GM18502 (cell line): ENCODE measurements around the gene ERO1B.
"Not testable (repeated sequence)": the region's sequence is repeated elsewhere in the genome, so short reads cannot be mapped to it uniquely, and the experiment has no call there.

Source experiments
- ATAC-seq: cut with Tn5 transposase; IDR thresholded peaks from one replicate; pipeline ENCODE4 v1.9.1; 2021; ENCODE audit warnings: mild to moderate bottlenecking; ENCODE audit not compliant: unreplicated experiment, poor library complexity

Gene ERO1B

DNA sequence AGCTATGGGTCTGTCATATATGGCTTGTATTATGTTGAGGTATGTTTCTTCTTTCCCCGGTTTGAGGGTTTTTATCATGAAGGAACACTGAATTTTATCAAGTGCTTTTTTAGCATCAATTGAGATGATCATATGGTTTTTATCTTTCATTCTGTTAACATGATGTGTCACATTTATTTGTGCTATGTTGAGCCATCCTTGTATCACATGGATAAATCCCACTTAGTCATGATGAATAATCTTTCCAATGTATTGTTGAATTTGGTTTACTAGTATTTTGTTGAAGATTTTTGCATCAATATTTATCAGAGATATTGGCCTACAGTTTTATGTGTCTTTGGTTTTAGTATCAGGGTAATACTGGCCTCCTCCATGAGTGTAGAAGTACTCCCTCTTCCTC lies 77.7 kb downstream of the ERO1B start:
- no peak for ATAC-seq

DNA sequence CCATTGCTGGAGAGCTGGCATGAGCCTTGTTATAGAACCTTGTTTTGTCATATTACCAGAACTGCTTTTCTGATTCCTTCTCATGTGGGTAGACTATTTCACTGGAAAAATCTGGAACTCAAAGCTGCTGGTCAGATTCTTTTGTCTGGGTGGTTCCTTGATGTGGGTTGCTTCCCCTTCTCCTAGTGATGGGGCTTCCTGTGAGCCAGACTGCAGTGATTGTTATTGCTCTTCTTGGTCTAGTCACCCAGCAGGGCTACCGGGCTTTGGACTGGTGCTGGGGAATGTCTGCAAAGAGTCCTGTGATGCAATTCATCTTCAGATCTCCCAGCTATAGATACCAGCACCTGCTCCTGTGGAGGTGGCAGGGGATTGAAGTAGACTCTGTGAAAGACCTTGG lies 80.0 kb downstream of the ERO1B start:
- no peak for ATAC-seq

DNA sequence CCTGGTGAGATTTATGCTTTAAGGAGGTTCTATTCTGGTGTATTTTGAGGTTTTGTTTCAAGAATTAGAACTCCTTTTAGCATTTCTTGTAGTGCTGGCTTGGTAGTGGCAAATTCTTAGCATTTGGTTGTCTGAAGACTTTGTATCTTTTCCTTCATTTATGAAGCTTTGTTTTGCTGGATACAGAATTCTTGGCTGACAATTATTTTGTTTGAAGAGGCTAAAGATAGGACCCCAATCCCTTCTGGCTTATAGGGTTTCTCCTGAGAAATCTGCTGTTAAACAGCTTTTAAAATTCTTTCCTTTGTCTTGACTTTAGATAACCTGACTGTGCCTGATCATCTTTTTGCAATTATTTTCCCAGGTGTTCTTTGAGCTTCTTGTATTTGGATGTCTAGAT lies 80.8 kb downstream of the ERO1B start:
- no peak for ATAC-seq

DNA sequence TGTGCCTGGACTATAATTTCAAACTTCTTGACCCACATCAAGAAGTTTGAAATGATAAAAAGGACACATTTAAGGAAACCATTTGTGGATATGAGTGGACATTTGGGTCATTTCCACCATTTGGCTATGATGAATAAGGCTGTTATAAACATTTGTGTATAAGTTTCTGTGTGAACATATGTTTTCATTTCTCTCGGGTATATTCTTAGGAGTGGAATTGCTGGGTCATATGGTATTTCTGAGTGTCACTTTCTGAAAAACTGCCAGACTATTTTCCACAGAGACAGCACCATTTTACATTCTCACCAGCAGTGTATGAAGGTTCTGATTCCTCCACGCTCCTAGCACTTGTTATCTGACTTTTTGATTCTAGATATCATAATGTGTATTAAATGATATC lies 88.6 kb downstream of the ERO1B start:
- ATAC-seq, result no peak

DNA sequence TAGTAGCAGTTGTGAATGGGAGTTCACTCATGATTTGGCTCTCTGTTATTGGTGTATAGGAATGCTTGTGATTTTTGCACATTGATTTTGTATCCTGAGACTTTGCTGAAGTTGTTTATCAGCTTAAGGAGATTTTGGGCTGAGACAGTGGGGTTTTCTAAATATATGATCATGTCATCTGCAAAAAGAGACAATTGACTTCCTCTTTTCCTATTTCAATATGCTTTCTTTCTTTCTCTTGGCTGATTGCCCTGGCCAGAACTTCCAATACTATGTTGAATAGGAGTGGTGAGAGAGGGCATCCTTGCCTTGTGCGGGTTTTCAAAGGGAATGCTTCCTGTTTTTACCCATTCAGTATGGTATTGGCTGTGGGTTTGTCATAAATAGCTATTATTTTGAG lies 93.7 kb downstream of the ERO1B start:
- ATAC-seq, result not testable (repeated sequence)

DNA sequence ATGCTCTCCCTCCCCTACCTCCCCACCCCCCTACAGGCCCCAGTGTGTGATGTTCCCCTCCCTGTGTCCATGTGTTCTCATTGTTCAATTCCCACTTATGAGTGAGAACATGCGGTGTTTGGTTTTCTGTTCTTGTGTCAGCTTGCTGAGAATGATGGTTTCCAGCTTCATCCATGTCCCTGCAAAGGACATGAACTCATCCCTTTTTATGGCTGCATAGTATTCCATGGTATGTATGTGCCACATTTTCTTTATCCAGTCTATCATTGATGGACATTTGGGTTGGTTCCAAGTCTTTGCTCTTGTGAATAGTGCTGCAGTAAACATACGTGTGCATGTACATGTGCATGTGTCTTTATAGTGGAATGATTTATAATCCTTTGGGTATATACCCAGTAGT lies 95.3 kb downstream of the ERO1B start:
- not testable (repeated sequence) for ATAC-seq

DNA sequence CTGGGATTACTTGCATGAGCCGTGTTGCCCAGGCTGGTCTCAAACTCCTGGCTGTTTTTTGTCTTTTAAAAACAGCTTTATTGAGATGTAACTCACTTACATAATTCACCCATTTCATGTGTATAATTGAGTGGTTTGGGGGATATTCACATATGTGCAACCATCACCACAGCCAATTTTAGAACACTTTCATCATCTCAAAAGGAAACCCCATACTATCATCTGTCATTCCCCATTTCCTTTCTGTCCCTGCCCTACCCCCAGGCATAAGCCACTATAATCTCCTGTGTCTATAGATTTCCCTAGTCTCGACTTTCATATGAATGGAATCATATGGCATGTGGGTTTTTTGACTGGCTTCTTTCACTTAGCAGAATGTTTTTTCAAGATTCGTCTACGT lies 96.1 kb downstream of the ERO1B start:
- no peak for ATAC-seq

DNA sequence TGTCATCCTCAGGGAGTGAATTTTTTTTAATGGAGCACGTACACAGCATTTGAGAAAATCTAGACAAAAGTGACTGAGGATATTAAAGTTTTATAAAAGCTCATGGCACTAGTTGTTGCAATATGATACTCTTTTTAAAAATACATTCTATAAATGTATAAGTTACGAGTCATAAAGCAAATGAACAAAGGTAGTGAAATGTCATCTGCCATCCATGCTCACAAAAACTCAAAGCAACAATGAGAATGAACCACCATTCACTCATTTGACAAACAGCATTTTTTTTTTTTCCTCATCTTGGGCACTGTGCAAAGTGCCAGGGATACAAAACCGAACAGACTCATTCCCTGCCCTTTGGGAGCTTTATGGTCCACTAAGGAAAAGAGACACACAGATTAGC lies 100.7 kb downstream of the ERO1B start:
- no peak for ATAC-seq

DNA sequence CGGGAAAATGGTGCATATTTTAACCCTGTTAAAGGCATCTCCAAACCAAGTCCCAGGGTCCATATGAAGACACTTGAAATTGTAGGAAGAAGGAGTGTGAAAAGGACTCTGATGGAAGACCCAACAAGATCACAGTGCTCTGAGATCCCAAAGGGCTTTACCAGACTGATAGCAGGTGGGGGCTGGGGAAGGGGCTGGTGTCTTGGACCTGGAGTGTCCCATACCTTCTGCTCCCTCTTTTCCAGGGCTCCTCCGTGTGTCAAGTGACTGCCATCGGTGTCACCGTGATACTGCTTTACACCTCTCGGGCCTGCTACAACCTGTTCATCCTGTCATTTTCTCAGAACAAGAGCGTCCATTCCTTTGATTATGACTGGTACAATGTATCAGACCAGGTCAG lies 102.1 kb downstream of the ERO1B start:
- no peak for ATAC-seq

DNA sequence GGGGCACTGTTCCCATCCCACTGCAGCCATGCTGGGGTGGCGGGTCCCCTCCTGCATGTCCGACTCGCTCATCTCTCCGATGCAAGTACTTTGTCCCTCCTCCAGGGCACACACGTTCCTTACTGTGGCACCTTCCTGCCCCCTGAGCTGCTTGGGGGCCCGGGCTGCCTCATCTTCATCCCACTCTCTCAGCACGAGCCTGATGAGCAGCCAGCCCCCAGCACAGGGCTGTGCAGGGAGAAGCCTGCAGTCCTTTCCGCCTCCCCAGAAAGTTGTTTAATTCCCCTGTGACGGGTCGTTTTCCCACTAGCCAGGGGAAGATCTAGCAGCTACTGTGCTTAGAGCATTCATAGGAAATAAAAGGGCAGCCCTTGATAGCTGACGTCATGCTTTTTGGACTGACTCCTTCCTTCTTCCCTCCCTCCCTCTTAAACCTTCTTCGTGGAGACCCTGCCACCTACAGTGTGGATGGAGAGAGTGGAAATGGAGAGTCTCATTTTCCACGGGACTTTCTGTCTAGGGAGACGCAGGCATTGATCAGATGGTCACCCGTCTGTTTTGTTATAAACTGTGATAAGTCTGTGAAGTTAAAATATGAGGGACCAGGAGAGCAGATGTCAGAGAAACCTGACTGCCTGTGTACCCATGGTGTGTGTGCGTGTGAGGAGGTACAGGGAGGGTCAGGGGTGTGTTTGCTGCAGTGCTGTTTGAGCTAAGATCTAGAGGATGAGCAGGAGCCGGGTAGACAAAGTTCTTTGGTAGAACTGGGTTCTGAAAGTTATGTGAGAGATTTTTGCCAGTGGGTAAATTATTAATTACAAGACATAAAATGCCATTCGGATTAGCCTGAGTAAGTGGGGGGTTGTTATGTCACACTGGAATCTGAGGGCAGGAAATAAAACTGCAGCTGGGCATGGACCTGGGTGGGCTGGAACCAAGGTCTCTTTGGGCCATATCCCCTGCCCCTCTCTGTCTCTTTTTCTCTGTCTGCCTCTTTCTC lies 105.1 kb downstream of the ERO1B start:
- no peak for ATAC-seq

DNA sequence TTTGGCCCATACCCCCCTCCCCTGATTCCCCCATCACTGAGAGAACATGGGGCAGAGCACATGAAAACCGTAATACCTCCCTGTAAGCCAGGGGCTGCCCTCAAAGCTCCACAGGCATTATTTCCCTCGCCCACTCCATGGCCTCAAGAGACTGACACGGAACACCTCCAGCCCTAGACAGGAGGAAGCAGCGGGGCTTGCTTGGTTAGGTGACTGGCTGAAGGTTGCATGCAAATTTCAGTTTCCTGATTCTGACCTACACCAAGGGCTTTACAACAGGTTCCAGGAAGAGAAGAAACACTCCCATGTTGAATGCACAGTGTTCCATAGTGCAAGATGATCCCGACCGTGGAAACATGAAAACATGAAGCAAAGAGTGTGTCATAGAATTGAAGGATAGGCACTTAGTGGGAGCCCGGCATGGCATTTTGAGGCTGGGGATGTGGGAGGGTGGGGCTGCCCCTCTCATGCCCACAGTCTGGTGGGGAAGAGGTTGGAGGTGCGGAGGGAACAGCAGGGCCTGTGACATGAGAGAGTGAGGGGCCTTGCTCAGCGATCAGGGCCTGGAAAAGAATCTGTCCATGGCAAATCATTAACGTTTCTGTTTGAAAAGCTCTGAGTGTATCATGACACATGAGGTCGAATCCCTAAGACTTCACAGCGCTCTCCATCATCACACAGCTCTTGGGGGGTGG lies 106.0 kb downstream of the ERO1B start:
- ATAC-seq, result no peak

DNA sequence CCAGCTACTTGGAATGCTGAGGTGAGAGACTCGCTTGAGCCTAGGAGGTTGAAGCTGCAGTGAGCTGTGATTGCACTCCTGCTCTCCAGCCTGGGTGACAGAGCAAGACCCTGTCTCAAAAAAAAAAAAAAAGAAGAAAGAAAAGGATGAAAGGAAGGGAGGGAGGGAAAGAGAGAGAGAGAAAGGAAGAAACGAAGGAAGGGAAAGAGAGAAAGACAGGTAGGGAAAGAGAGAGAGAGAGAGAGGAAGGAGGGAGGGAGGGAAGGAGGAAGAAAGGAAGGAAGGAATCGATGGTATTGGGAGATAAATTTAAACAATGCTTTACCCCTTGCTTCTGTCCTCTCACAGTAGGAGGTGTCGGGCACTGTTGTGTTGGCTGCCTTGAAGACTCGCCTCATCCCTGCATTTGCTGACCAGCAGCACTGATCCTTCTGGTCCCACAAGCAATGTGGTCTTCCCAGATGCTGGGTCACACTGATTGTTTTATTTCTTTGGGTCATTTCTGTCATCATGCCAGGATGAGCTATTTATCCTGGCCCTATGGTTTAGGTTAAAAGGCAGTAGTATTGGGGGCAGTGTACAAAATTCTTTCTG lies 108.5 kb downstream of the ERO1B start:
- no peak for ATAC-seq

DNA sequence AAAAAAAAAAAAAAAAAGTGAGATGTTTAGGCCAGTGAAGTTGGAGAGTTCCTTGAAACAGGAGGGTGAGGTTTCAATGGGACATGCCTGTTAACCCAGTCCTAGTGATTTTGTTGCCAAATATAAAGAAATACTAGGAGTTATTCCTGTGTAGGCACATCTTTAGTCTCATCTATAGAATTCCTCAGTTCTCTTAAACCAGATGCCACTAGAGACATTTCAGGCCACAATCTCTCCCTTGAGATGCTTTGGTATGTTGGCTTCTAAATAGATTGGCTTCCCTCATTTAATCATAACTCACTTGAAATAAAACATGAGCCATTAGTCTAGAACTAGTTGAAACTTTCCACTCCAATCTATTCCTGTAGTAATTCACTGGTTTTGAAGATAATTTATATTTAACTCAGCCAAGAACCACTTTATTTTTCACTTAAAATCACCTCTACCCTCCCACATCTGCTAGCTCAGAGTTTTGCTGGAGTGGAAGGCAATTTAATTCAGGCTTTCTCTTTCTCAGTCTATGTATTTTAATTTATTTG lies 109.6 kb downstream of the ERO1B start:
- no peak for ATAC-seq

DNA sequence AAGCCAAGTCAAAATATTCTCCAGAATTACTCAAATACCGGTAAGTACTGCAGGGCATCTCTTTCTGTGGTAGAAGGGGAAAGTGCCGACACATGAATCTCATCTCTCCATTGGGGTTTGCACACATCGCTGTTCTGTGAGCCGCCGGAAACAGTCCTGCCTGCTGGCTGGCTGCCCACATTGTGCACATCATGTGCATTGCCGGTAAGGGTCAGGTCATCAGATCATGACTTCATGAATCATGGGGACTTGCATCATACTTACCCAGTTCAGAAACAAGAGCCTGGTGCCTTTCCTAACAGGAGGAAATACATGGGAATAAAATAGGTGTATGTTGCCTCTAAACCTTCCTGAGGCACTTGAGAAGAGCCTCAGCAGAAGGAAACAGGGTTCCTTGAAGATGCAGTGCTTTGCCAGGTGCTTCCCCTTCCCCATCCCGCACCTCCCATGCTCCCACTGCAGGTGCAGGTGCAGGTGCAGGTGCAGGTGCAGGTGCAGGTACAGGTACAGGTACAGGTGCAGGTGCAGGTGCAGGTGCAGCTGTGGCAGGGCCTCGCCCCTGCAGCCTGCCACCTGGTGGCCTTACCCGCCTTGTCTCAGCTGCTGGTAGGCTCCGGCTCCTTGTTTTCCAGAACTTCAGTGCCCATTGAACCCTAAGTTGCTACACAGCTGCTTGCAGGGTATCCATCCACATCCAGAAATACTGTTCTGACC lies 112.9 kb downstream of the ERO1B start:
- no peak for ATAC-seq

DNA sequence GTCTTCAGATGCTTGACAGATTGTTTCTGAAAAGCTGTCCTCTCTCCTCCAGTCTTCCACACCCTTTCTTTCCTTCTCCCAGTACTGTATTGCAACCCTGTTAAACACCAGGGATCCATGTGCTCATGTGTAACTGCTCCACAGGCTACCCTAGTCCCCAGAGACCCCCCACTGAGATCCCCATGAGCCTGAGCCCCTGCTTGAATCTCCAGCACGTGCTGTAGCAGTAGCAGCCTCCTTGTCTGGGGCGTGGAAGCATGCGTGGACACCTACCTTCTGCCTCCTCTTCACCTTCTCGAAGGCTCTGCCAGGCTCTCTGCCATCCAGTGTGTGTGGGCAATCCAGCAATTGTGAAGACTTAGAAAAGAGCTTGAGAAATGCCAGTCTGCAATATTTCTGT lies 114.2 kb downstream of the ERO1B start:
- ATAC-seq, result no peak

DNA sequence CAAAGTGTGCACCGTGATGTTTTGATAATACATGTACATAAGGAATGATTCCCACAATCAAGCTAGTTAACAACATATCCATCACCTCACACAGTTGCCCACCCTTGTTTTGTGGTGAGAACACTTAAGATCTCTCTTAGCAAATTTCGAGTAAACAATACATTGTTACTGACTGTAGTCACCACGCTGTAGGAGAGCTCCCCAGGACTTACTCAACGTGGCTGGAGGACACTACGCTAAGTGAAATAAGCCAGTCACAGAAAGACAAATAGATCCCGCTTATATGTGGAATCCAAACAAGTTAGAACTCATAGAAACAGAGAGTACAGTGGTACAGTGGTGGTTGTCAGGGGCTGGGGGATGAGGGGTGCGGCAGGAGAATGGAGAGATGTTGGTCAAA lies 114.6 kb downstream of the ERO1B start:
- no peak for ATAC-seq

DNA sequence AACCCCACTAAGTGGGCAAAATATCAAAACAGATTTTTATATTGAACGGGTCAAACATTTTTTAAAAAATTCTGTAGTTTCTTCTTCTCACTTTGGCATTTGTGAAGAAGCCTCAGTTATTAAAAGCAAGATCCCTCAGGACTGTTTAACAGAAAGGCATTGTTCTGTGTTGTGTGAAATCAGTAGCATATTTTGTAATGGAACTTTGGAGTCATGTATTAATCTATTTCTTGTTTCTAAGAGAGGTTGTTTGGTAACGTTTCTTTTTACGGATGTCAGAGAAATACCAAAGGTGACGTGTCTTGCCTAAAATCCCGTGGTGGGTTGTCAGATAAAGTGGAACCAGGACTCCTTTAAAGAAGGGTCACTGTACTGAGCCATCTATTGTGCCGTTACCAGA lies 115.7 kb downstream of the ERO1B start:
- no peak for ATAC-seq
